GM12865 (cell line): ENCODE data around the gene SATB2.

Experiments
- DNase-seq: peaks from one replicate; pipeline ENCODE4 v3.0.0; 2010; ENCODE audit warnings: low read depth
- H3K4me3 ChIP-seq: 2 replicates; pipeline ENCODE4 v1.5.1; 2011; ENCODE audit warnings: mild to moderate bottlenecking, low read depth, low read length, control low read depth
- TF ChIP-seq, protein P1 (sequence below): IDR thresholded peaks from 2 replicates; pipeline ENCODE4 v1.5.1; 2011; ENCODE audit warnings: low read length, control low read depth, low read depth, inconsistent platforms; ENCODE audit not compliant: insufficient read depth; ENCODE audit errors: missing control alignments

Gene SATB2

GRCh38 chr2:199303728-199304177 lies 154.0 kb downstream of the SATB2 start:
- H3K4me3 ChIP-seq = no peak overlapping the region
- DNase-seq = no peak
- TF ChIP-seq, protein P1, sequence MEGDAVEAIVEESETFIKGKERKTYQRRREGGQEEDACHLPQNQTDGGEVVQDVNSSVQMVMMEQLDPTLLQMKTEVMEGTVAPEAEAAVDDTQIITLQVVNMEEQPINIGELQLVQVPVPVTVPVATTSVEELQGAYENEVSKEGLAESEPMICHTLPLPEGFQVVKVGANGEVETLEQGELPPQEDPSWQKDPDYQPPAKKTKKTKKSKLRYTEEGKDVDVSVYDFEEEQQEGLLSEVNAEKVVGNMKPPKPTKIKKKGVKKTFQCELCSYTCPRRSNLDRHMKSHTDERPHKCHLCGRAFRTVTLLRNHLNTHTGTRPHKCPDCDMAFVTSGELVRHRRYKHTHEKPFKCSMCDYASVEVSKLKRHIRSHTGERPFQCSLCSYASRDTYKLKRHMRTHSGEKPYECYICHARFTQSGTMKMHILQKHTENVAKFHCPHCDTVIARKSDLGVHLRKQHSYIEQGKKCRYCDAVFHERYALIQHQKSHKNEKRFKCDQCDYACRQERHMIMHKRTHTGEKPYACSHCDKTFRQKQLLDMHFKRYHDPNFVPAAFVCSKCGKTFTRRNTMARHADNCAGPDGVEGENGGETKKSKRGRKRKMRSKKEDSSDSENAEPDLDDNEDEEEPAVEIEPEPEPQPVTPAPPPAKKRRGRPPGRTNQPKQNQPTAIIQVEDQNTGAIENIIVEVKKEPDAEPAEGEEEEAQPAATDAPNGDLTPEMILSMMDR = no peak

GRCh38 chr2:199302851-199303250 lies 154.9 kb downstream of the SATB2 start:
- H3K4me3 ChIP-seq = no peak overlapping the region
- TF ChIP-seq, protein P1 = no peak
- DNase-seq = no peak

- DNase-seq = no peak
- TF ChIP-seq, protein P1 = no peak
Measured at GRCh38 chr2:199288424-199288823, 169.3 kb downstream of the SATB2 start.

GRCh38 chr2:199282309-199282708 lies 175.4 kb downstream of the SATB2 start:
- no peak overlapping the region for H3K4me3 ChIP-seq
- peak; percentile 1 for DNase-seq
- TF ChIP-seq, protein P1 = no peak

More at GRCh38 chr2:199288424-199288823, 169.3 kb downstream of the SATB2 start:
- H3K4me3 ChIP-seq = no peak overlapping the region

DNA sequence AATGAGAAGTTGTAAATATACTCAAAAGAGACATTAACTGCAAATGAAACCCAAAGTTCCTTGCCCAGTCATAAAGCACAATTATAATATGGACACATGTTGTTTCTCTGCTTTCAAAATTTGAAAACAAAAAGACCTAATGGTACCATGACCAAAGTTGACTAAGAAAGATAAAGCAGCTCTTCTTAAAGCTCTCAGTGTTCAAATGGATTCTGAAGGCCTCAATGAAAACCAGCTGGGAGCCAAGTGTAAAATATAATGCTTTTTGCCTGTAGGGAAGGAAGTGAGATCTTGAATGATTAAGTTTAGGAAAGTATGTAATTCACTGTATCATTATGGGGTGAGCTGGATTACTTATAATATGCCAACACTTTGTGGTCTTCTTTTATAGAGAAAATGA lies 178.6 kb downstream of the SATB2 start:
- TF ChIP-seq, protein P1 = no peak
- H3K4me3 ChIP-seq = no peak overlapping the region
- no peak for DNase-seq

- TF ChIP-seq, protein P1 = no peak
- no peak overlapping the region for H3K4me3 ChIP-seq
- DNase-seq = no peak
Measured at GRCh38 chr2:199278099-199278498, 179.6 kb downstream of the SATB2 start.

- TF ChIP-seq, protein P1 = no peak
- no peak for DNase-seq
Measured at GRCh38 chr2:199273042-199273511, 184.7 kb downstream of the SATB2 start.

More at GRCh38 chr2:199273042-199273511, 184.7 kb downstream of the SATB2 start:
- H3K4me3 ChIP-seq = no peak overlapping the region
